ENCODE measurements around the gene CAPN13.

- TF ChIP-seq RAD21 (IDR thresholded peaks at IDR 0.05; ENCODE audit: low read depth) = no peak
- TF ChIP-seq EP300 (IDR thresholded peaks at IDR 0.05; ENCODE audit: borderline replicate concordance) = no peak
- TF ChIP-seq NFIC (IDR thresholded peaks at IDR 0.05) = no peak
Observed at GRCh38 chr2:30763151-30763660, 44.0 kb downstream of the CAPN13 start.
